GM12878 (cell line): ENCODE results near the gene AOPEP. TPM values are rescaled to one million over a fixed set of nuclear protein-coding genes. Genes with fewer than 3 reads are reported as not detected.

Source experiments
- ATAC-seq: fragments of 200-7000 bp; cut with Tn5 transposase; 3 replicates; pipeline ENCODE4 v1.9.1; 2020; ENCODE audit warnings: mild to moderate bottlenecking, moderate library complexity
- BruUV-seq: library from RNA; stranded (reverse); fragments of 400-500 nt; replicated peaks from 2 replicates; lab custom pipeline; 2021; lab: Mats Ljungman, UMichigan
- CTCF ChIA-PET: fragments of 300-600 bp; sonication (Branson Sonifier 250); formaldehyde crosslinking; extraction: SDS; loops from one replicate; lab custom pipeline; 2021; ENCODE audit warnings: inconsistent platforms; lab: Yijun Ruan, JAX
- POLR2A ChIA-PET: fragments of 350-600 bp; formaldehyde crosslinking; extraction: SDS; loops from one replicate; lab custom pipeline; 2021; ENCODE audit warnings: inconsistent platforms; lab: Charles Lee
- RAD21 ChIA-PET: fragments of 300-600 bp; sonication (Branson Sonifier 250); formaldehyde crosslinking; loops from one replicate; lab custom pipeline; 2023; ENCODE audit warnings: antibody characterized with exemption; ENCODE audit not compliant: unreplicated experiment; lab: Charles Lee
- SMC1A ChIA-PET: fragments of 300-600 bp; sonication (Branson Sonifier 250); formaldehyde crosslinking; loops from one replicate; lab custom pipeline; 2023; ENCODE audit not compliant: unreplicated experiment, uncharacterized antibody; lab: Charles Lee
- DNase-seq: peaks from one replicate; pipeline ENCODE4 v3.0.0-alpha.2; 2011; ENCODE audit warnings: low read depth, low spot score
- FAIRE-seq: peaks from 3 replicates; lab custom pipeline; 2011; peaks lifted over from hg19 to GRCh38; lab: Jason Lieb, UNC
- H2AFZ ChIP-seq: 2 replicates; pipeline ENCODE4 v1.6.0; 2011; ENCODE audit warnings: low read depth, low read length, control low read depth; ENCODE audit not compliant: control insufficient read depth
- H3K27ac ChIP-seq: 2 replicates; pipeline ENCODE4 v1.5.1; 2011; ENCODE audit warnings: control low read depth; ENCODE audit not compliant: control insufficient read depth, insufficient read depth
- H3K27me3 ChIP-seq, 2 experiments: replicated peaks in 1 of 2; 2 replicates each; pipeline versions ENCODE4 v1.6.0 to v1.6.1; 2011; ENCODE audit warnings: low read length in 1 of 2; ENCODE audit not compliant: control insufficient read depth in 2 of 2, insufficient read depth in 2 of 2
- H3K36me3 ChIP-seq, 2 experiments: 2 replicates each; pipeline ENCODE4 v1.5.1; 2011; ENCODE audit warnings: low read length in 1 of 2; ENCODE audit not compliant: control insufficient read depth in 2 of 2, insufficient read depth in 2 of 2
- H3K4me1 ChIP-seq: 2 replicates; pipeline ENCODE4 v1.6.1; 2011; ENCODE audit warnings: mild to moderate bottlenecking, low read length, moderate library complexity, mixed read lengths; ENCODE audit not compliant: control insufficient read depth, insufficient read depth
- H3K4me2 ChIP-seq: 2 replicates; pipeline ENCODE4 v1.6.0; 2011; ENCODE audit warnings: control low read depth; ENCODE audit not compliant: control insufficient read depth, insufficient read depth
- H3K4me3 ChIP-seq: fragments of 200-600 bp; sonication (generic); 2 replicates; pipeline ENCODE4 v1.5.1; 2016
- H3K79me2 ChIP-seq: 2 replicates; pipeline ENCODE4 v1.6.0; 2011; ENCODE audit warnings: low read length; ENCODE audit not compliant: control insufficient read depth, insufficient read depth
- H3K9ac ChIP-seq: 2 replicates; pipeline ENCODE4 v1.8.0; 2011; ENCODE audit warnings: low read length, control low read depth, mixed read lengths; ENCODE audit not compliant: control insufficient read depth, insufficient read depth
- H3K9me3 ChIP-seq: replicated peaks from 3 replicates; pipeline ENCODE4 v1.5.1; 2011; ENCODE audit warnings: mild to moderate bottlenecking, low read length; ENCODE audit not compliant: control insufficient read depth, insufficient read depth
- H4K20me1 ChIP-seq: 2 replicates; pipeline ENCODE4 v1.6.0; 2011; ENCODE audit not compliant: control insufficient read depth, insufficient read depth
- CEBPB ChIP-seq, 2 experiments: fragments of 150-350 bp in 1 of 2; IDR thresholded peaks; 2 replicates each; pipeline ENCODE4 v1.6.1; 2012 to 2014; ENCODE audit warnings: low read depth in 2 of 2, low read length in 2 of 2, borderline replicate concordance in 1 of 2, inconsistent platforms in 1 of 2
- FOS ChIP-seq: IDR thresholded peaks from 3 replicates; pipeline ENCODE4 v1.6.1; 2011; ENCODE audit warnings: borderline replicate concordance; ENCODE audit not compliant: insufficient read length; ENCODE audit errors: extremely low read depth
- FOXM1 ChIP-seq: IDR thresholded peaks from 2 replicates; pipeline ENCODE4 v1.6.1; 2012; ENCODE audit warnings: low read depth, mild to moderate bottlenecking, inconsistent platforms, low read length, moderate library complexity
- IKZF2 ChIP-seq, 2 experiments: fragments of 450-650 bp; IDR thresholded peaks; 2 replicates each; pipeline ENCODE4 v1.6.1; 2017; ENCODE audit warnings: mild to moderate bottlenecking in 2 of 2, moderate library complexity in 2 of 2
- KAT2A ChIP-seq: conservative IDR thresholded peaks from 2 replicates; pipeline ENCODE4 v1.6.1; 2011; ENCODE audit warnings: low read depth, low read length; ENCODE audit not compliant: control insufficient read depth
- KDM1A ChIP-seq: fragments of 200-600 bp; sonication (generic); IDR thresholded peaks from 2 replicates; pipeline ENCODE4 v1.6.1; 2016; ENCODE audit warnings: borderline replicate concordance
- LARP7 ChIP-seq: fragments of 450-650 bp; IDR thresholded peaks from 2 replicates; pipeline ENCODE4 v1.6.1; 2017; ENCODE audit warnings: mild to moderate bottlenecking
- MEF2B ChIP-seq: fragments of 450-650 bp; IDR thresholded peaks from 2 replicates; pipeline ENCODE4 v1.6.1; 2018; ENCODE audit warnings: mild to moderate bottlenecking, moderate library complexity; ENCODE audit not compliant: partially characterized antibody, poor library complexity, severe bottlenecking
- NBN ChIP-seq: fragments of 450-650 bp; IDR thresholded peaks from 2 replicates; pipeline ENCODE4 v1.6.1; 2016
- NFYB ChIP-seq: IDR thresholded peaks from 2 replicates; pipeline ENCODE4 v1.6.1; 2011; ENCODE audit warnings: low read depth, mild to moderate bottlenecking, low read length, improper control_type of control experiment, moderate library complexity; ENCODE audit not compliant: insufficient read depth
- RAD21 ChIP-seq: IDR thresholded peaks from 2 replicates; pipeline ENCODE4 v1.6.1; 2011; ENCODE audit warnings: mild to moderate bottlenecking, low read depth, low read length, moderate library complexity; ENCODE audit not compliant: insufficient read depth
- SMAD1 ChIP-seq: fragments of 450-650 bp; IDR thresholded peaks from 2 replicates; pipeline ENCODE4 v1.6.1; 2018; ENCODE audit warnings: mild to moderate bottlenecking, low read depth; ENCODE audit not compliant: partially characterized antibody
- STAT1 ChIP-seq: fragments of 450-650 bp; conservative IDR thresholded peaks from 2 replicates; pipeline ENCODE4 v1.6.1; 2014; ENCODE audit warnings: antibody characterized with exemption, mild to moderate bottlenecking
- TAF1 ChIP-seq: IDR thresholded peaks from 2 replicates; pipeline ENCODE4 v1.6.1; 2011; ENCODE audit warnings: mild to moderate bottlenecking, low read depth, low read length, borderline replicate concordance
- ZNF24 ChIP-seq: fragments of 450-650 bp; IDR thresholded peaks from 2 replicates; pipeline ENCODE4 v1.6.1; 2017; ENCODE audit warnings: antibody characterized with exemption, mild to moderate bottlenecking
- ZNF274 ChIP-seq: IDR thresholded peaks from one replicate; pipeline ENCODE4 v1.8.0; 2011; ENCODE audit not compliant: insufficient read length, insufficient read depth
- whole genome bisulfite sequencing: methylation state at CpG from one replicate; pipeline ENCODE4 v1.1.6; 2016; ENCODE audit warnings: low lambda C conversion rate; ENCODE audit not compliant: insufficient replicate concordance, insufficient coverage; ENCODE audit errors: missing lambda C conversion rate; 5-methylcytosine and 5-hydroxymethylcytosine counted together
- in situ Hi-C: fragments of 300-500 bp; cut with MboI; formaldehyde crosslinking; loops from 9 replicates; pipeline ENCODE4 v1.14.3; 2018; ENCODE audit warnings: mixed read lengths
- intact Hi-C: fragments of 100-400 bp; cut with micrococcal nuclease; formaldehyde crosslinking; loops from one replicate; pipeline ENCODE4 v1.14.2; 2022; ENCODE audit not compliant: unreplicated experiment
- polyA plus RNA-seq, 11 experiments: library from polyadenylated mRNA; depleted of rRNA in 4 of 11; unstranded in 6 of 11; stranded (reverse) in 5 of 11; fragments of >200 nt; fragmentation: Nextera tagmentation in 4 of 11; fragmentation: Illumina TruSeq in 1 of 11; extraction: Ambion mirVana in 4 of 11; extraction: Trizol in 1 of 11; gene quantifications; 1 replicate in 1 of 11; 2 replicates in 10 of 11; pipeline versions ENCODE4 v1.2.1 to v1.2.3, GENCODE V29; 2011 to 2016; ENCODE audit warnings: inconsistent platforms in 2 of 11, missing spikeins in 2 of 11, low read depth in 1 of 11
- total RNA-seq, 4 experiments: library from RNA; depleted of rRNA in 3 of 4; stranded (reverse); fragments of >200 nt in 3 of 4; fragmentation: Illumina TruSeq in 1 of 4; extraction: Trizol in 1 of 4; gene quantifications; 2 replicates each; pipeline versions ENCODE4 v1.2.1 to v1.2.3, GENCODE V29; 2013 to 2021
- TF ChIP-seq, protein P1 (sequence below): fragments of 450-650 bp; IDR thresholded peaks from 2 replicates; pipeline ENCODE4 v1.6.1; 2014; ENCODE audit warnings: mild to moderate bottlenecking
- TF ChIP-seq, protein P2 (sequence below): fragments of 450-650 bp; IDR thresholded peaks from 2 replicates; pipeline ENCODE4 v1.6.1; 2017; ENCODE audit warnings: borderline replicate concordance
- TF ChIP-seq, protein P3 (sequence below): fragments of 450-650 bp; IDR thresholded peaks from 2 replicates; pipeline ENCODE4 v1.6.1; 2017; ENCODE audit warnings: mild to moderate bottlenecking, moderate library complexity

AOPEP gene
- total and polyA plus RNA-seq, 10 of the 15 experiments (the other 5 are each of a cell fraction or from before 2014, with no cell fraction given): 2.3 to 16.9 (median 10.1) TPM

DNA sequence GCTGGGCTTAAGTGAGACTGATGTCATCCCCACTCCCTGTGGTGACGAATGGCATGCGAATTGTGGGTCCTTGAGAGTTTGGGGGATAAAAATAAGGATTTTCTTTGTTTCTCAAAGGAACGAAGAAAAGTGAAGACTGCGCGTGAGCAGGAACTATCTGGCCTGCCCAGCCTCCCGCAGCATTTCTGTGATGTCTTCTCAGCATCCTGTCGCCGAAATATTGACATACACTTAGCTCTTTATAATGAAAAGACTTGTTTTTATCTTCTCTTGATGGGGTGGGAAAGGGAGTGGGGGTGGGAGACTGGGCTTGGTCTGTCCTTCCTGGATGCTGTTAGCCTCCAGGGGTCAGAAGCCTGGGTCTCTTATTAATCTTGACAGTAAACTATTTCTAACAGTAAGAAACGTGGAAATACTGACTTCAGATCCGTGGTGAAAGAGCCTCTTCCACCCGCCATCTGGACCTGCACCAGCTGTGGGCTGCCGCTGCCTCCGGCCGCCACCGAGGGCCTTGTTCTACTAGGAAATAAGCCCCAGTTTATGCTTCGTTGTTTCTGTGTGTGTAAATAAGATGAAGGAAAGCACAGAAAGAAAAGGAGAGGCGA lies 351.4 kb downstream of the AOPEP start (continued):
- TF ChIP-seq, protein P1, sequence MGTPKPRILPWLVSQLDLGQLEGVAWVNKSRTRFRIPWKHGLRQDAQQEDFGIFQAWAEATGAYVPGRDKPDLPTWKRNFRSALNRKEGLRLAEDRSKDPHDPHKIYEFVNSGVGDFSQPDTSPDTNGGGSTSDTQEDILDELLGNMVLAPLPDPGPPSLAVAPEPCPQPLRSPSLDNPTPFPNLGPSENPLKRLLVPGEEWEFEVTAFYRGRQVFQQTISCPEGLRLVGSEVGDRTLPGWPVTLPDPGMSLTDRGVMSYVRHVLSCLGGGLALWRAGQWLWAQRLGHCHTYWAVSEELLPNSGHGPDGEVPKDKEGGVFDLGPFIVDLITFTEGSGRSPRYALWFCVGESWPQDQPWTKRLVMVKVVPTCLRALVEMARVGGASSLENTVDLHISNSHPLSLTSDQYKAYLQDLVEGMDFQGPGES: no peak
- TF ChIP-seq KDM1A (no peak), FOS (no peak), ZNF24 (no peak), ZNF274 (no peak), STAT1 (no peak), SMAD1 (no peak), MEF2B (no peak)
- TF ChIP-seq, all 136 proteins: peak for 0

DNA sequence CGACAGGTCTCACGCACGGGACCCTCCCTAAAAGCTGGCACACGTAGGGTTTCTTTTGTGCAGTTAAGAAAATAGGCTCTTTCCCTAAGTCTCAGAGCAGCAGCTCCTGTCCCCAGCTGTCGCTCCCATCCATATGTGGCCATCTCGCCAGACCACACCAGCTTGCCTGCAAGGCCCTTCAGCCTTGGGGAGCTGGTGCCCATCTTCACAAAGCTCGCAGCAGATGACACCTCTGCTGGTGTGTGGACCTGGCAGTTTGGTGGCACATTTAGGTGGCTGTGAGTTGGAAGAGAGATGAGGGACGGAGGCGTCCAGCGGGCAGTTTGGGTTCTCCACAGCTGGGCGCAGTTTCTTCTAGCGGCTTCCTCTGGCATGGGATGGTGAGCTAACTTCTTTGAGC lies 352.0 kb downstream of the AOPEP start:
- H2AFZ ChIP-seq: no peak overlapping the region
- TF ChIP-seq, protein P2, sequence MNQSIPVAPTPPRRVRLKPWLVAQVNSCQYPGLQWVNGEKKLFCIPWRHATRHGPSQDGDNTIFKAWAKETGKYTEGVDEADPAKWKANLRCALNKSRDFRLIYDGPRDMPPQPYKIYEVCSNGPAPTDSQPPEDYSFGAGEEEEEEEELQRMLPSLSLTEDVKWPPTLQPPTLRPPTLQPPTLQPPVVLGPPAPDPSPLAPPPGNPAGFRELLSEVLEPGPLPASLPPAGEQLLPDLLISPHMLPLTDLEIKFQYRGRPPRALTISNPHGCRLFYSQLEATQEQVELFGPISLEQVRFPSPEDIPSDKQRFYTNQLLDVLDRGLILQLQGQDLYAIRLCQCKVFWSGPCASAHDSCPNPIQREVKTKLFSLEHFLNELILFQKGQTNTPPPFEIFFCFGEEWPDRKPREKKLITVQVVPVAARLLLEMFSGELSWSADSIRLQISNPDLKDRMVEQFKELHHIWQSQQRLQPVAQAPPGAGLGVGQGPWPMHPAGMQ: no peak
- TF ChIP-seq IKZF2 (IDR thresholded peaks at IDR 0.05) (no peak), FOXM1 (no peak), NFYB (no peak), ZNF274 (no peak), CEBPB (IDR thresholded peaks at IDR 0.05; ENCODE audit: borderline replicate concordance in 1 of 2, low read depth in 2 of 2, low read length in 2 of 2) (no peak), KAT2A (no peak), ZNF24 (no peak), LARP7 (no peak), RAD21 (no peak), NBN (no peak), TAF1 (no peak)
- TF ChIP-seq, protein P3, sequence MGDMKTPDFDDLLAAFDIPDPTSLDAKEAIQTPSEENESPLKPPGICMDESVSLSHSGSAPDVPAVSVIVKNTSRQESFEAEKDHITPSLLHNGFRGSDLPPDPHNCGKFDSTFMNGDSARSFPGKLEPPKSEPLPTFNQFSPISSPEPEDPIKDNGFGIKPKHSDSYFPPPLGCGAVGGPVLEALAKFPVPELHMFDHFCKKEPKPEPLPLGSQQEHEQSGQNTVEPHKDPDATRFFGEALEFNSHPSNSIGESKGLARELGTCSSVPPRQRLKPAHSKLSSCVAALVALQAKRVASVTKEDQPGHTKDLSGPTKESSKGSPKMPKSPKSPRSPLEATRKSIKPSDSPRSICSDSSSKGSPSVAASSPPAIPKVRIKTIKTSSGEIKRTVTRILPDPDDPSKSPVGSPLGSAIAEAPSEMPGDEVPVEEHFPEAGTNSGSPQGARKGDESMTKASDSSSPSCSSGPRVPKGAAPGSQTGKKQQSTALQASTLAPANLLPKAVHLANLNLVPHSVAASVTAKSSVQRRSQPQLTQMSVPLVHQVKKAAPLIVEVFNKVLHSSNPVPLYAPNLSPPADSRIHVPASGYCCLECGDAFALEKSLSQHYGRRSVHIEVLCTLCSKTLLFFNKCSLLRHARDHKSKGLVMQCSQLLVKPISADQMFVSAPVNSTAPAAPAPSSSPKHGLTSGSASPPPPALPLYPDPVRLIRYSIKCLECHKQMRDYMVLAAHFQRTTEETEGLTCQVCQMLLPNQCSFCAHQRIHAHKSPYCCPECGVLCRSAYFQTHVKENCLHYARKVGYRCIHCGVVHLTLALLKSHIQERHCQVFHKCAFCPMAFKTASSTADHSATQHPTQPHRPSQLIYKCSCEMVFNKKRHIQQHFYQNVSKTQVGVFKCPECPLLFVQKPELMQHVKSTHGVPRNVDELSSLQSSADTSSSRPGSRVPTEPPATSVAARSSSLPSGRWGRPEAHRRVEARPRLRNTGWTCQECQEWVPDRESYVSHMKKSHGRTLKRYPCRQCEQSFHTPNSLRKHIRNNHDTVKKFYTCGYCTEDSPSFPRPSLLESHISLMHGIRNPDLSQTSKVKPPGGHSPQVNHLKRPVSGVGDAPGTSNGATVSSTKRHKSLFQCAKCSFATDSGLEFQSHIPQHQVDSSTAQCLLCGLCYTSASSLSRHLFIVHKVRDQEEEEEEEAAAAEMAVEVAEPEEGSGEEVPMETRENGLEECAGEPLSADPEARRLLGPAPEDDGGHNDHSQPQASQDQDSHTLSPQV: no peak
- TF ChIP-seq, all 136 proteins: peak for 0
- no peaks in the 10 kb centered on the region for H3K4me1 ChIP-seq
- CTCF ChIA-PET: no interaction called here
- no peak for FAIRE-seq
- in situ Hi-C loops (no loop called here), intact Hi-C loops (no loop called here)
- no peaks in the 10 kb centered on the region for H3K27me3 ChIP-seq
- H3K27ac ChIP-seq: no peak overlapping the region
- POLR2A ChIA-PET: no interaction called here
- RAD21 ChIA-PET: no interaction called here
- 87% methylated on average over 11 of the region's 12 CpGs for WGBS
- ATAC-seq: no peak
- peaks cover 2 to 12% of the 10 kb centered on the region in 2 experiments; a peak in 3 of 4 replicates for H3K36me3 ChIP-seq
- H3K4me3 ChIP-seq: no peak overlapping the region
- H4K20me1 ChIP-seq: no peaks in the 10 kb centered on the region
- SMC1A ChIA-PET: no interaction called here
- H3K9ac ChIP-seq: no peak overlapping the region
- no TSS peak for BruUV-seq
- H3K79me2 ChIP-seq: no peaks in the 10 kb centered on the region
- H3K9me3 ChIP-seq: no peaks in the 10 kb centered on the region
- no peak for DNase-seq
- H3K4me2 ChIP-seq: no peak overlapping the region
